ENCODE results near the gene CNTN5.

The CNTN5 gene

GRCh38 chr11:99410636-99411035 lies 389.9 kb downstream of the CNTN5 start:
- DNase-seq: no peak

GRCh38 chr11:99418927-99419720 lies 398.4 kb downstream of the CNTN5 start:
- DNase-seq: no peak

- no peak for DNase-seq
Observed at GRCh38 chr11:99419991-99420390, 399.2 kb downstream of the CNTN5 start.

GRCh38 chr11:99422581-99423427 lies 402.1 kb downstream of the CNTN5 start:
- no peak for DNase-seq

- no peak for DNase-seq
Observed at GRCh38 chr11:99423428-99423983, 402.8 kb downstream of the CNTN5 start.

- no peak for DNase-seq
Observed at GRCh38 chr11:99424313-99425084, 403.8 kb downstream of the CNTN5 start.

GRCh38 chr11:99425596-99425995 lies 404.8 kb downstream of the CNTN5 start:
- DNase-seq: no peak

- DNase-seq: no peak
Observed at GRCh38 chr11:99432677-99433076, 411.9 kb downstream of the CNTN5 start.

- DNase-seq: no peak
Observed at GRCh38 chr11:99443276-99443675, 422.5 kb downstream of the CNTN5 start.

- DNase-seq: no peak
Observed at GRCh38 chr11:99446400-99446799, 425.7 kb downstream of the CNTN5 start.

- DNase-seq: no peak
Observed at GRCh38 chr11:99449345-99449744, 428.6 kb downstream of the CNTN5 start.

- no peak for DNase-seq
Observed at GRCh38 chr11:99452075-99452474, 431.3 kb downstream of the CNTN5 start.

- no peak for DNase-seq
Observed at GRCh38 chr11:99461913-99462312, 441.2 kb downstream of the CNTN5 start.

GRCh38 chr11:99464985-99465384 lies 444.2 kb downstream of the CNTN5 start:
- no peak for DNase-seq

GRCh38 chr11:99489581-99489980 lies 468.8 kb downstream of the CNTN5 start:
- no peak for DNase-seq

GRCh38 chr11:99494065-99494464 lies 473.3 kb downstream of the CNTN5 start:
- no peak for DNase-seq

- DNase-seq: no peak
Observed at GRCh38 chr11:99501655-99502054, 480.9 kb downstream of the CNTN5 start.

- DNase-seq: no peak
Observed at GRCh38 chr11:99505316-99505715, 484.6 kb downstream of the CNTN5 start.

GRCh38 chr11:99505831-99506230 lies 485.1 kb downstream of the CNTN5 start:
- DNase-seq: no peak

GRCh38 chr11:99509863-99510262 lies 489.1 kb downstream of the CNTN5 start:
- no peak for DNase-seq

- DNase-seq: no peak
Observed at GRCh38 chr11:99513368-99513767, 492.6 kb downstream of the CNTN5 start.

- no peak for DNase-seq
Observed at GRCh38 chr11:99519095-99519494, 498.3 kb downstream of the CNTN5 start.
